Measurements from ENCODE around the gene MYOF.
"Not testable (repeated sequence)": the region's sequence is repeated elsewhere in the genome, so short reads cannot be mapped to it uniquely, and the experiment has no call there.

The MYOF gene

DNA sequence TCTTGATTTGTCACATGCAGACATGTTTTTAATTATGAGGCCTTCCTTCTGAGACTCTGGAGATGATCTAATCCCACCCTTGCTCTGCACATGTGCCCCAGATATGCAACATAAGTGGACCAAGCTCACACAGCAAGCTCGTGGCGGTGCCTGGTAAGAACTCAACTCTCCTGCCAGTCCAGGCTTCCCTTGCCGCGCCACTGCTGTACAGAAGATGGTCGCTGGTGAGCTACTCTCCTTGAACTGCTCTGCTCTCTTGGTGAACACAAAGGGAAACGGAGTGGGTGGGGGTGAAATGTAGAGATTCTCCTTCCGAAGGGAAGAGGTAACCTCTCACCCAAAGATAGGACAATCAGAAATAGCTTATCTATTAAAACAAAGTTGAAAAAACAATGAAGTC is 25.7 kb downstream of the MYOF start:
- no peak for DNase-seq

DNA sequence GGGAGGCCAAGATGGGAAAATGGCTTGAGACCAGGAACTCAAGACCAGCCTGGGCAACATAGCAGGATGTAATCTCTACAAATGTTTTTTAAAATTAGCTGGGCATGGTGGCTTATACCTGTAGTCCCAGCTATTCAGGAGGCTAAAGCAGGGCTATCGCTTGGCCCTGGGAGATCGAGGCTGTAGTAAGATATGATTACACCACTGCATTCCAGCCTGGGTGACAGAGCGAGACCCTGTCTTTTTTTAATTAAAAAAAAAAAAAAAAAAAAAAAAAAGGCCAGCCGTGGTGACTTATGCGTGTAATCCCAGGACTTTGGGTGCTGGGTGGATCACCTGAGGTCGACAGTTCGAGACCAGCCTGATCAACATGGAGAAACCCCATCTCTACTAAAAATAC is 27.4 kb downstream of the MYOF start:
- DNase-seq = no peak

DNA sequence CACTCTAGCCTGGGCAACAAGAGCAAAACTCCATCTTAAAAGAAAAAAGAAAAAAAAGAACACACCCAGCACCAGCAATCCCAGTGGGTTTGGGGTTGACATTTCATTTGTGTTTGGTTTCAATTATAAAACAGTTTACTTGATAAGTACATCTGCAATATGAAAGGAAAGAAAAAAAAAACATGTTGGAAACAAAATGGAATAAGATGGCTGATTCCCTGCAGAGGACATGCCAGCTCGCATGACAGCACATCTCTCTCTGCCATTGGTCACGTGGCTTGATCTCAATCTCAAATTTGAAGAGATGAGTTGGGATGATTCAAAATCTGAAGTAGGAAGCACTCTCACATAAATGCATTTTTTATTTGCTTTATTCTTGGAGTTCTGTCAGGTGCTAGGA is 28.0 kb downstream of the MYOF start:
- DNase-seq = no peak

DNA sequence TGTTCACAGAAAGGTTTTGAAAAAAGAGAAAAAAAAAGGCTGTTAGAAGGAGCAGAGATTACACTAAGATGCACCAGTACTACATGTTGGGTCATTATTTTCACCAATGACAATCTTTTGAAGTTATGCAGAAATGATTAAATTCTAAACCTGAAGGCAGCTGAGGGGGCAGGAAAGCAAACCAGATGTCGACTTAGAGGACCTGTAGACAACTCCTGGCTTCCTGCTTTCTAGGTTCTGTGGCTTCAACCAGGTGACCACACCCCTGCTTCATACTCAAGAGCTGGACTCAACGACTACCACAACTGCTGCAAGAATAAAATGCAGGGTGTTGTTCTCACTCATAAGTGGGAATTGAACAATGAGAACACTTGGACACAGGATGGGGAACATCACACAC is 30.0 kb downstream of the MYOF start:
- DNase-seq = no peak

DNA sequence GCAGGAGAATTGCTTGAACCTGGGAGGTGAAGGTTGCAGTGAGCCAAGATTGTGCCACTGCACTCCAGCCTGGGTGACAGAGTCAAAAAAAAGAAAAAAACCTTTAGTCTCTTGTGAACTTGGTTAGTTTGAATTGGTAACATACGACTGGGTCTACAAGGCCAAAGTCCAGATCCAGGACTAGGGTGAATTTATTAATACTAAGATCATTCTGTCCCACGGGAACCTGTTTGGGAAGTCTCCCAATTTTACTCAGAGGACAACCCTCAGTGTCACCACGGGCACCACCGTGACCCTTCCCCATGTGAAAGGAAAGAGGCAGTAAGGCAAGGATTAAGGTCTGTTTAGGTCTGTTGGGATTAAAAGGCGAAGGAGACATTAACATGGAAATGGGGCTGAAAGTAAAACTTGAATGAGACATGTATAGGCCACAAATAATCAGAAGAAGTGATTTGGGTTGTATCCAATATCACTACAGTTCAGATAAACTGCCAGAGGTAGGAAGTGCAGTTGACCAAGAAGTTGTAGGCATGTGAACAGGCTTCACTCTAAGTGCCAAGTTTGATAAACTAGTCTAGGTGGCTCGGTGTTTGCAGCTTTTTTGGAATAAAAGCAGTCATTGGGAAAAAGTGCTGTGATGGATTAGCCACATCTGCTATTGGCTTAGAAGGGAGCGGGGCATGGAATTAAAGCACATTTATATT is 30.7 kb downstream of the MYOF start:
- DNase-seq = no peak

DNA sequence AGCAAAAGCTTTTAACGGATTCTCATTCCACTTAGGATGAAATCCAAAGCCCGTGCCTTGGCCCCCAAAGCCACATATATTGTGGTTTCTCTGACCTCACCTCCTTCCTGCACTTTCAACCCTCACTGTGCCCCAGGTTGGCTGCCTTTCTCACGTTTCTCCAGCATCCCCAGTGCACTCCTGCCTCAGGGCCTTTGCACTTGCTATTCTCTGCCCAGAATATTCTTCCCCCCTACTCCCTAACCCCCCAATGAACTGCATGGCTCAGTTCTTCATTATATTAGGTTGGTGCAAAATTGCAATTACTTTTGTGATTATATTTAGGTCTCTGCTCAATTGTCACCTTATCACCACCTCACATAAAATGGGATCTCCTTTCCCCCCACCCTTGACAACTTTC is 34.2 kb downstream of the MYOF start:
- no peak for DNase-seq

DNA sequence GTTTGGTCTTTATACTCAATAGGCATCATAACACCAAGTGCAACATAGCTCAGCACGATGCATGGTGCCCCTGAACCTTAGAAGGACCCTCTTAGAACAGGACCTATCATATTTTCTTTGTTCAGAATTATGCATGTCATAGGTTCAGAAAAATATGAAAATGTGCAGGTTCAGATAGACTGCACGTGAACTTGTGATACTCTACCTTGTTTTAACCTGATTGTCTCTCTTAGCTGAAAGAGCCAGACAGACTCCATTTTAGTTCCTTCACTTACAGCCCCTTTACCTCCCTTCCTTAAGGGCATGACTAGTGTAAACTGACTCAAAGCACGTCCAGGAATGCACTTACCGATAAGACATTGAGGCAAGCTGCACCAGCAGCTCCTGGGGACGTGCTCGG is 35.1 kb downstream of the MYOF start:
- no peak for DNase-seq

DNA sequence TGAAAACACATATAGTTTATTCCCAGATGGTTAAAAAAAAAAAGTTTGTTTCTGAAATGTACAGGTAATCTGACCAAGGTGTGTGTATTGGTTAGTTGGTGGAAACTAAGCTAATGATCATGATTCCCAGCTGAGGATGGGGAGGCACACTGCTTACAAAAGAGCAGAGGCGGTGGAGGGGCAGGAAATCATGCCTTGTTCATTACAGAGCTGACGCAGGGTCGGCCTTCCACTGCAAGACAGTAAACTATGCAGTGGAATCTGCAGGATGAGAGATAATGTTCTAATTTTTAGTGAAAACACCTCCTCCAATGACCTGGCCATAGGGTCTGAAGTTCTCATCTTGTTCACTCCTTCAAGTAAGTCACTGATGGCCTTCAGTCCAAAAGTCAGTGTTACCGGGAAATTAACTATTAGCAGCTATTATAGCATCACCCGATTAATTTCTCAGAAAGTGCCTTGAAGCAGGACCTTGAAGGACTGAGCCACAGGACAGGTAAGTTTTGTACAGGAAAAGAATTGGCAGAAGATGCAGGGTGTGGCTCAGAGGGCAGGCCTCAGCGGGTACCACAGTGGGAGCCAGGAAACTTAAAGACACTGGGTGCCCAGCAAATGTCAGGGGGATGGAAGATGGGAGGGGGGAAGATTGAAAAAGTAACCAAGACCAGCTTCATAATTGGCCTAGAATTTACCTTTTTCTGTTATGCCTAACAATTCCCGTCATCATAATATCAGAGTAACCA is 36.0 kb downstream of the MYOF start:
- DNase-seq = no peak

DNA sequence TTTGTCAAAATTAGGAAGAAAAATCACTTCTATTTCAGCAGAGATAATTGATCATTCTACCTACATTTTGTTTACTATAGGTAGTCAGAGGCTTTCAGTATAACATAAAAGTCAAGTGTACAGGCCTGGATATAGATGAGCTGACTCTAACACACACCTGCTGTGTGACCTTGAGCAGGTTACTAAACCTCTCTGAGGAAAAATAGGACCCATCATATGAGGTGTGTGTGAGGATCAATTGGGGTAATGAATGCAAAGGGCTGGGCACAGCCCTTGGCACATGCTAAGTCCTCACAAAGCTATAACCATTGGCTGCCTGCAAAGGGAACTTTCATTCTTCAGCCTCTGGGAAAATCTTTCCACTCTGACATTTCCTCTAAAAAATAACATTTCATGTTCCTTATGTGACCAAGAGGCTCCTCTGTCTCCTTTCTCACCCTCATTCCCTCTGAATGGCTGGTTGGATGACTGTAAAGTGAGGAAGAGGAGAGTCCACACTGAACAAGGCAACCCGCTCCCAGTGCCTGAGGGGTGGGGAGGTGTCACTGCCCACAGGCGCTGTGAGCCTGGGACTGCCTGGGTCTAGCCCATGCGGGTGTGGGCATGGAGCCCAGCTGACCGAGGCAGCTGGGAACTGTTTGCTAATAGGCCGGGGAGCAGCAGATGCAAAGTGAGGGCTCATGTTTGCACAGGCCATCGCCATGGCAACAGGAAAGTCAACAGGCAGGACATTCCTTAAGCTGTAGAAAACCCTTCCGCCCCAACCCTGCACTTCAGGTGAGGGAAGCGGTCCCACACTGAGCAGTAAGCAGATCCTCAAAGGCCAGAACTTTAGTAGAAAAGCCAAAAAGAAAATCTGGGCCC is 36.8 kb downstream of the MYOF start:
- no peak for DNase-seq

DNA sequence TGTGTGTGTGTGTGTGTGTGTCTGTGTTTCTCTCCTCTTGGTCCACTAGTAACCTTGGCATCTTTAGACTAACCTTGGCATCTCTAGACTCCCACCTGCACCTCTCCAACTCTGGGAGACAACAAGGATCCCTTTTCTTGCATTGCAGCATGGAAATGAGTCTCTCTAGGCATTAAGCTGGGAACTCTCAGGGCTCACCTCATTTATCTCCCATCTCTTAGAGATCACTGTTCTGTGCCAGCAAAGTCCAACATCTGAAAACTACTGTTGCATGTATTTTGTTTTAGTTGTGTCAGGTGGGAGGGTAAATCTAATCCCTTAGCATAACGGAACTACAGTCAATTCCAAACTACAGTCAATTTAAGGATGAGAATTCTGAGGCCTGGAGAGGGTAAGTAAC is 38.7 kb downstream of the MYOF start:
- no peak for DNase-seq

DNA sequence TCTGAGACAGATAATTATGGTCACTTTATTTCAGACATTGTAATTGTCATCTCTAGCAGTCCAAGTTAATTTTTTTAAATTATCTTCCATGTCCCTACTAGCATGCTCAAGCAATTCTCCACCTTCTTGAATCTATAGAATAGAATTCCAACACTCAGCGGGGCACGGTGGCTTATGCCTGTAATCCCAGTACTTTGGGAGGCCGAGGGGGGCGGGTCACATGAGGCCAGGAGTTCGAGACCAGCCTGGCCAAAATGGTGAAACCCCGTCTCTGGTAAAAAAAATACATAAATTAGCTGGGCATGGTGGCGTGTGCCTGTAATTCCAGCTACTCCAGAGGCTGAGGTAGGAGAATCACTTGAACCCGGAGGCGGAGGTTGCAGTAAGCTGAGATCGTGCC is 39.4 kb downstream of the MYOF start:
- DNase-seq = not testable (repeated sequence)

DNA sequence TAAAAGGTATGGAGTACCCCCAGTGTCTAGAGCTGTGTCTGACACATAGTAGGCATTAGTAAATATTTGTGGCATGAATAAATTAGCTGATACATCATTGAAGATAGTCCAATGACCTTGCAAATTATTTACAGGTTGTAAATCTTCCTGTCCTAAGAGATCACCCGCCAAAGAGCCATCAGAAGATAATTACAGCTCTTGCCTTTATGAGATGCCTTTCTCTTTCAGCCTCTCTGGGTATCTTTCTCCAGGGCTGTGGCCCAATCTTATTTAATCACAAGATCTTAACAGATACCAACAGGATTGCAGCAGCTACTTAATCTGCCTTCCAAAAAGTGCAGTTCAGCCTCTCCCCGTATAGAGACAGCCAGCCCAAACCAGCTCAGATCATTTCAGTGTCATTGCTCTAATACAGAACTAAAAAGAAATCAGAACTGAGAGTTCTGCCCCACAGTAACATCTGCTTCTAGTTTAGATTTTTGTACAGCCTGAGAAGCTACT is 41.5 kb downstream of the MYOF start:
- DNase-seq = no peak

DNA sequence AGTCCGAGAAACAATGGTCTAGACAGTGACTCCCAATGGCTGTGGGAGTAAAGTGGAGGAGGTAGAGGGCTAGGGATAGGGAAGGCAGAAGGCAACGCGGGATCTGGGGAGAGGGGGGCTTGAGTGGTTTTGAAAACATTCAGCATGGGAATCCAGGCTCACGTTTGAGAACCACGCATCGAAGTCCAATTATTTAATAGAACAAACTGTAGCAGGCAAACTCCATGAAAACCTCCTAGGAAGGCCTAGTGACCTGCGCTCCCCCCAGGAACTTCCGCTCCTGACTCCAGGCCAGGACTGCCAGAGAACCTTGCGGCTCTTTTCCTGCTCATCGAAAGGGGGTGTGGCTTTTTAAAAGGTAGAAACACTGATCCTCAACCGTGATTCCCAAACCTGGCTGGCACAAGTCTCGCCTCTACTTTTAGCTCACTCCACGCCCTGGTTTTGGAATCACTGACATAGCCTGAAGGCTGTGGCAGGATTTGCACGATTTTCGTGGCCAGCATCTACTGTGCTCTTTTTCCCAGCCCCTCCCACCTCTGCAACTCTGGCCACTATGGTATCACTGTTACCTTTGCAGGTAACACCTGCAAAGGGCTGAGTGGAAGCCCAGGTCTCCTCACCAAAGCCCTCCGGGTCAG is 43.4 kb downstream of the MYOF start:
- no peak for DNase-seq

DNA sequence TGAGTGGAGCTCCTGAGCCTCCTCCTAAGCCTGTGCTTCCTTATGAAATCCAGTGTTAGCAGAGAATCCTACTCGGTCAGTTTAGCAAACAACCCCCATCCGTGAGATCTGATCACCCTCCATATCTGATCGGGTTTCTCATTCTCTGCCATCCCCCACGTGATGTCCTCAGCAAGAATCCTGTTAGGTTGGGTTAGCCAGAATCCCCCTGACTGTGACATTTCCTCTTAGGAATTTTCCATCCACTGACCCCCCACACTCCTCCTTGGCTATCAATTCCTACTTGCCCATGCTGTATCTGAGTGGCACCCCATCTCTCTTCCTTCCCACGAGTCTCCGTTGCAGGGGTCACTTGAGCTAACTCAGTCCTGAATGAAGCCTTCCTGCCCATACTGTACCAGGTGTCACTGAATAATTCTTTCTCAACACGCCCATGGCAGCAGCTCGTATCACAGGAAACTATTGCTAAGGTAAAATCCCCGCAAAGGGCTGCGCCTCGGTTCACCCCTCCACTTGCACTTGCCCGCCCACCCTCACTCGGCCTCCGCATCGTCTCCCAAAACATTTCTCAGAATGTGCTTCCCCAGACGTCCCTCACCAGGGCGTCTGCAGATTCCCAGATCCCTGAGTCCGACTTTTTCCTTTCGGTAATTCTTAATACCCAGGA is 44.1 kb downstream of the MYOF start:
- DNase-seq = no peak

DNA sequence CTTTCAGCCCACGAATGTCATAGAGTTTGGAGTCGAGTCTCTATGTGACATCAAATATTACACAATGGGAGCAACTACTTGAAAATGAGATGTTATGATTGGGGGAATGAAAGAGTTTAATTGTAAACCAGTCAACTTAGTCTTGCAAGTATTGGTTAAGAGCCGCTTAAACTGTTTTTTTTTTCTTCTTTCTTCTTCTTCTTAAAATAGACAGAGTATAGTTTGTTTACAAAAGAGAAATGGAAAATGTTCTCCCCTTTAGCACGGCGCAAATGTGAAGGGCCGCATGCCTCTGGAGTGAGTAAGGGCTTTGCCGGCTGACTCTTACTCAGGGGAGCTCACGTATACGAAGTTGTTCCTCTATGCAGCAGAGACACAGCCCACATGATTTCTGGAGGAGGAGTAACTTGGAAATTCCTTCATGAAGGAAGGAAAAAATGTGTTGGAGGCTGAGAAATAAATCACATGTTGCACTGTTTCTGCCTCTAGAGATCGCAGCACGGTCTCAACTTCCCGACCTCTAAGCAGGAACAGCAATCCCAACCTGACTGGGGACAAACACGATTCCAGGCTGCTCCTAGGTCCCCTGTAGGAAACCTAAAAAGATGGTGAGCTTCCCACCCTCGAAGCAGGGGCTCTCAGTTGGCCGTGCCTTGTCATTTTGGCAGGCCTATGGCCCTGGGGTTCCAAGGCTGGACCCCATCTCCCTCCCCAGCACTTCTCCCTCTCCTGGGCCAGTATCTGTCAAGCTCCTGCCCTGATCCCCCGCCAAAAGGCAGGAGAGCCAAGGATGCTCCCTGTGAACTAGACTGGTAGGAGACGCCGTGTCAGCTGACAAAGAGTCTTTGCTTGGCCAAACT is 44.8 kb downstream of the MYOF start:
- no peak for DNase-seq

DNA sequence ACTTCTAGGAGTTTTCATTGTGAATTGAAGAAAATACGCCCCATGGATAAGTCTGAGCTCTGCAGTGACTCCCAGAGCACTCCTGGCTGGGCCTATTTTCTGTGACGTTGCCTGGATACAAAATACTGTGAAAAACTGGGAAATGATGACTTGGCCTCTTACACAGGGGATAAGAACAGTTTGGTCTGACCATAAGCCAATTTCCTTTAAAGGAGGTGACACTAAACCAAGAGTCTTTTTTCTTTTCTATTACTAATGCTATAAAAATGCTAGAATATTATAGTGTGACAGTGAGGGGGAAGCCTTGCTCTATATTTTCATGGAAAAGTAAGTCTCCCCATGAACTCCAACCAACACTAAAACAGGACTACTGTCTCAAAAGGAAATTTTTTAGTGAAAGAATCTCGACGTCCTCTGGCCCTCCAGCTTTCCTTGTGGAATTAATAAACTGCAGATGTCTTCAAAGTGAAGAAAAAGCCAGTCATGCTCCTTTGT is 45.5 kb downstream of the MYOF start:
- no peak for DNase-seq

DNA sequence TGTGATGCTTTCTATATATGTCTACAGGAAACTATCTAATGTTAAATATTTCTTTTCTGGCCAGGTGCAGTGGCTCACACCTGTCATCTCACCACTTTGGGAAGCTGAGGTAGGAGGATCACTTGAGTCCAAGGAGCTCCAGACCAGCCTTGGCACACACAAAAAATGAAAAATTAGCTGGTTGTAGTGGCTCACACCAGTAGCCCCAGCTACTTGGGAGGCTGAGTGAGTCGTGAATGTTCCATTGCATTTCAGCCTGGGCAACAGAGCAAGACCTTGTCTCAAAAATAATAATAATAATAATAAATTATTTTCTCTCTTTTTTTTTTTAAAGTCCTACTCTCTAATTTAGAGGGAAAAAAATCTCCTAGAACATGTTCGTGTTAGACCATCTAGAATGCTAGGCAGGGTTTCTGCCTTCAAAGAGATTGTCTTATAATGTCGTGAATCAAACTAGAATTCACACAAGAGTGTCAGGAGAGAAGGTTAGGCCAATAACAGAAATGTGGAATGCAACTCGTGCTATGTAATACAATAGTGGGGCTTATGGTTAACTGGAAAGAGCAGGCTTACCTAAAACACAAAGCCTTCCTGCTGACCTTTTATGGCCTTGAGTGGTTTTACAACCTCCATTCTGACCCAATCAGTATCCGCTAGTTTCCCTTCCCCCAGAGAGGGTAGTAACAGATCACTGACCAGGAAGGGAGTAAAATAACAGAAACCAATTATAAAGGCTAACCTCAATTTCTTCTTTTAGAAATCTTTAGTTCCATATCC is 46.3 kb downstream of the MYOF start:
- no peak for DNase-seq

DNA sequence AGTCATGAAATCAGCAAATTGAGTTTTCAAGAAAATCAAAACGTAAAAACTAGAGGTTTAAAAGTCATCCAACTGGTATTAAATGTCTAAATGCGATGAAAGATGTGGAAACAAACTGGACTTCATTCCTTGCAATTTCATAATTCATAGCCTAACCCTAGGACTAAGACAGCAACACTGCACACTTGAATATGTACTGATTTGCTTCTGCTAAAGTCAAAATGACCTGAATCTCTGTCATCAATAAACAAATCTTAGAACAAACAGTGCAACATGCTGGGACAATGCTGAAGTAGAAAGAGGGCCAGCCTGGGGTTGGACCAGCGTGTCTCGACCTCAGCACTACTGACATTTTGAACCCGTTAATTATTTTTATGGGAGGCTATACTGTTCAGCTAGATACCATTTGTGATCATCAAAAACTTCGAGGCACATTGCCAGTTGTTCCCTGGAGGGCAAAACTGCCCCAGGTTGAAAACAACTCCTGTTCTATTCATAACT is 47.1 kb downstream of the MYOF start:
- DNase-seq = no peak

DNA sequence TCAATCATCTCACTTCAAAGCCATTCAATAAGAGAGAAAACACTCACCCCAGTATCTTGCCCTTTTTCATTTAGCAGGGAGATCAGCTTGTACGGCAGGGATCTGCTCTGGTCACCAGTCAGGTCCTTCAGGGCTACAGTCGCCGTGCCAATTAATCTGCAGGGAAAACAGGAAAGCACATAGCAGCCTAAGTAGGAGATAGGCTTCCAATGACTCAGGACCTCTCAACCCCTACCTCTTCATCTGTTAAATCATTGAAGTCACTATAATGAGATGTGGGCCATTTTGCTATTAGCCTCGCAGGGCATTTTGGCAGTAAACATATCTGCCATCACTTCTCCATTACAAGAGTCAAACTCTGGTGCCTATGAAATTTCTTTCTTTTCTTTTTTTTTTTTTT is 50.8 kb downstream of the MYOF start:
- DNase-seq = no peak

DNA sequence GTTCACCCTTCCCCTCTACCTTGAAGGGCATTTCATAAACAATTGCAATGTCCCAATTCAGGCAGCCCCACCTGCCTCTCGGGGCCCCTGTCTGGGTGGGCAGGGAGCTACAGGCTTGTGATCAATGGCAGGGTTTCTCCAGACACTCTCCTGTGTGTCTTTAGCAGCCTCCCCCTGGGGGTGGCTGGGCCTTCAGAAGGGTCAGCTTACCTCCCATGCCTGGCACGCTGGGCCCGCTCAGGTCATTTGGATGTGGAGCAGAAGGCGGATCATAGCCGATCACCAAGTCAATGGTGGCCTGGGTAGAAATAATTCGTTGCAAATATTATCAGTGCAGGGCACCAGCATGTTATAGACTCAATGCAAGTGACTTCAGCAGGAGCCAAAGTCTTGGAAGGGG is 56.3 kb downstream of the MYOF start:
- no peak for DNase-seq
